ENCODE data around the gene ZSWIM7.

Gene ZSWIM7, protein sequence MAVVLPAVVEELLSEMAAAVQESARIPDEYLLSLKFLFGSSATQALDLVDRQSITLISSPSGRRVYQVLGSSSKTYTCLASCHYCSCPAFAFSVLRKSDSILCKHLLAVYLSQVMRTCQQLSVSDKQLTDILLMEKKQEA
- 28.8 to 30.5 reads per million in 2 donors for total RNA-seq

DNA sequence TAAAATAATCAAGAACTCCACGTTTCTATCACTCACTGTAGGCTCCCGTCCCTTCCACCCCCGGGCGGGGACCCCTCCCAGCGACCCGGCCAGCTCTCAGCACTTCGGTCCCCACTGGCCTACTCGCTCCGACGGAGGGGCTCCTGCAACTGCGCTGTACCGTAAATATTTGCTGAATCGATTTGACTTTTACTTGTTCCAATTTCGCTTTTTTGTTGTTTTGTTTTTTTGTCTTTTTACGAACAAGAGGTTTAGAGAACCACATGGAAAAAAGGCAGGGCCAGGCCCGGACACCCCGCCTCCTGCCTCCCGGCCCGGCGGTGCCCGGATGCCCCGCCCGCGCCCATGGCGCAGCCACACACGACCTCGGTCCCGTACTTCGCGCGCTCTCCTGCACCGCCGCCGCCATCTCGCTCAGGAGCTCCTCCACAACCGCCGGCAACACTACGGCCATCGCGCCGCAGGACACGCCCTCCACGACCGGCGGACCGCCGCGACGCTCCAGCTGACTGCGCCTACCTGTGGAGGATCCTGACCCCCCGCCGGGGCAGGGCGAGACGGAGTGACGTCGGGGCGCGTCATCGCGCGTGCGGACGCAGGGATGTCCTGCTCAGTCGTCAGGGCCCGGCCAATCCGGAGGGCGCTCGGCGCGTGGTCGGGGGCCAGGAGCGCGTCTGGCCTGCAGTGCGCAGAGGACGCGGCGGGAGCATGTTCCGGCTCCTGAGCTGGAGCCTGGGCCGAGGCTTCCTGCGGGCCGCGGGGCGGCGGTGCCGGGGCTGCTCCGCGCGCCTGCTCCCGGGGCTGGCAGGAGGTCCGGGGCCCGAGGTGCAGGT, at the start of gene ZSWIM7, which contains the start of gene TTC19:
TSS of gene ZSWIM7 (minus strand) at position 564 of the 833 bp plus-strand sequence. CDS start at position 454, 110 bp downstream.
TSS of gene TTC19 (plus strand) at position 684 of the 833 bp plus-strand sequence. CDS start at position 709, 25 bp downstream.
- peak; percentile 97 for DNase-seq

DNA sequence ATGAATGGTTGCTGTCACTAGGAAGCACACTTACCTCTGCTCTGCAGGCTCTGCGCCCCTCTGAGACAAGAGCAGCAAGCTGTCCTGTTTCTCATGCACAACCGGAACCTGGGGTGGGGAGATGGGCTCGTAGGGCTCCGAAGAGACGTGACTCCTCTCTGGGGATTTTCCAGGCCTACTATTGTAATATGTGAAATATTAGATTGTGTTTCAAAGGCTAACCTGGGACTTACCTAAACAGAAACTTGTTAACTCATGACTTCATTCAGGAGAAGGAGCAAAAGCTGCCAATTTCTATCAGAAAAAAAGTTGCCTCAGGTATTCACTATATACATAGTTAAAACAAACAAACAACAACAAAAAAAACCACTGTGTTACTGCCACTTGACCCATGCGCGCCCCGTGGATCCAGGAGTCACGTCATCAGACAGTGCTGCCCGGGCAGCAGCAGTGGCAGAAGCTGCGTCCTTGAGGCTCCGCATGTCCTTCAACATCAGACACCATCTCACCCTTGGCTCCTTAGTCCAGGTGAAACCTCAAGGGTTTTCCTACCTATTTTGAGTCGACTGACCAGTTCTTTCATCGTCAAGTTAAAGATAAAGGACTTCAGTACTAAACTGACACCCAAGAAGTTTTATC, 49.4 kb upstream of the ZSWIM7 start:
- no peak for DNase-seq

DNA sequence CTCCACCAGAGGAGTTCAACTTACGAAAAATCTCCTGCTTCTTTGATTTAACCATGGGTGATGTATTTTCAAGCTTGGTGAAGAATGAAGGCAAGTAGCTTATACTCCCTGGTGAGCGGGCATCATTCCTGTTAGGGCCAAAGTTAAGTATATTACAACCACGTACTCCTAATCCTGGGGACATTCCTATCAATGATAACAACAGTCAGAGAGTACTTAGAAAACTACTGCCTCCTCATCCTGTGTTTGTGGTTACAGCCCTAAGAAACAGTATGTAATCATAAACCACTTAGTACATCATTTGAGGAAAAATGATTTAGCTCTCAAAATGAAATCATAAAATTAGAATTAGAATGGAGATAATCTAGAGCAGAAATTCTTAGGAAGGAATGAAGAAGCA, 47.5 kb upstream of the ZSWIM7 start:
- DNase-seq = no peak

DNA sequence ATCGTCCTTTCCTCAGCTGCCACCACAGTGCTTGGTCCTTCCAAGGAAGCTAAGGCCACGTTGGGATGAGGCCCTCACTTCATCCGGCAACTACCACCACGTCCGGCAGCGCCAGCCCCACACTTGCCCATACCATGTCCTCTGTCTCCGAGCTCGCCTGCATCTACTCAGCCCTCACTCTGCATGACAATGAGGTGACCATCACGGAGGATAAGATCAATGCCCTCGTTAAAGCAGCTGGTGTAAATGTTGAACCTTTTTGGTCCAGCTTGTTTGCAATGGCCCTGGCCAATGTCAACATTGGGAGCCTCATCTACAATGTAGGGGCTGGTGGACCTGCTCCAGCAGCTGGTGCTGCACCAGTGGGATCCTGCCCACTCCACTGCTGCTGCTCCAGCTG, 45.0 kb upstream of the ZSWIM7 start:
- DNase-seq = no peak

DNA sequence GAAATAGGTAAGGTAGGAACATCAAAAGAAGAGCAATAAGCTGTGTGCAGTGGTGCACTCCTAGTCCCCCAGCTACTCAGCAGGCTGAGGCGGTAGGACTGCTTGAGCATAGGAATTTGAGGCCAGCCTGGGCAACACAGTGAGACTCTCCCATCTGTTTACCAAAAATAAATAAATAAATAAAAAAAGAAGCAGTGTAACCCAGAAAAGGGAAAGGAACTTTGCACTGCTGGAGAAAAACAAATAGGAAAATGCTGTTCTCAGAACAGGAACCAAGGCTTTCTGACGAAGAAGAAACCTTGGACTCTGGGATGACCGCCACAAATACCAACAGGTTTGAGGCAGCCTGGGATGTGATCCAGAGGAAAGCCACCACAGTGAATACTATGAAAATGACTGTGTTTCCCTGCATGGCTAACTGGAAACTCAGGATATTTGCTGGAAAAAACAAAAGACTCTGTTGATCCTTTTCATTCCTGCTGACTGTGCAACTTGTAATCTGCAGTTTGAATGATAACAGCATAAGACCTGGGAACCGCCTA, 41.3 kb upstream of the ZSWIM7 start:
- DNase-seq = no peak

DNA sequence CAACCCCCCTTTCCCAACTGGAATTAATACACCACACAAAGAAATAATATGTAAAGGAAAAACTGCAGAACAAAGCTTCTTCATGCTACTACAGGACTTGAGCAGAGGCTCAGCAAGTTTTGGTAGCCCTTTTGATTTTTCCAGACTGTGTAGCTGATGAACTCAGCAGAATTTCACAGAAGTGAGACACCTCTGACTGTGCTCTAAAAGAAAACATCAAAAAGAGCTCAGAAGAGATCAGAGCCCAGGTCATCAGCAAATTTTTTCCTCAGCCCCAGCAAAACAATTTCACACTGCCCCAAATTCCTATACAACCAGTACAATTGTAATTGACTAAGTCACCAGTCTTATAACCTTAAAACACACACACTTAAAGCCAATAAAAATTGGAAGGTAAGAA, 38.1 kb upstream of the ZSWIM7 start:
- DNase-seq = no peak

DNA sequence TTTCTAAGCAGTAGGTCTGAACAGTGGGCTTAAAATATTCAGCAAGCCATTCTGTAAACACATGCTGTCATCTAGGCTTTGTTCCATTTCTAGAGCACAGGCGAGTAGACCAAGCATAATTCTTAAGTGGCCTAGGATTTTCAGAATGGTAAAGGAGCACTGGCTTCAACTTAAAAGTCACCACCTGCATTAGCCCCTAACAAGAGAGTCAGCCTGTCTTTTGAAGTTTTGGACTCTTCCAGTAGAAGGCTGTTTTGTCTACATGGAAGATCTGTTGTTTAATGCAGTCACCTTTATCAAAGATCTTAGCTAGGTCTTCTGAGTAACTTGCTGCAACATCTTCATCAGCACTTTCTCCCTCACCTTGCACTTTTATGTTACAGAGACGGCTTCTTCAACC, 36.8 kb upstream of the ZSWIM7 start:
- no peak for DNase-seq

DNA sequence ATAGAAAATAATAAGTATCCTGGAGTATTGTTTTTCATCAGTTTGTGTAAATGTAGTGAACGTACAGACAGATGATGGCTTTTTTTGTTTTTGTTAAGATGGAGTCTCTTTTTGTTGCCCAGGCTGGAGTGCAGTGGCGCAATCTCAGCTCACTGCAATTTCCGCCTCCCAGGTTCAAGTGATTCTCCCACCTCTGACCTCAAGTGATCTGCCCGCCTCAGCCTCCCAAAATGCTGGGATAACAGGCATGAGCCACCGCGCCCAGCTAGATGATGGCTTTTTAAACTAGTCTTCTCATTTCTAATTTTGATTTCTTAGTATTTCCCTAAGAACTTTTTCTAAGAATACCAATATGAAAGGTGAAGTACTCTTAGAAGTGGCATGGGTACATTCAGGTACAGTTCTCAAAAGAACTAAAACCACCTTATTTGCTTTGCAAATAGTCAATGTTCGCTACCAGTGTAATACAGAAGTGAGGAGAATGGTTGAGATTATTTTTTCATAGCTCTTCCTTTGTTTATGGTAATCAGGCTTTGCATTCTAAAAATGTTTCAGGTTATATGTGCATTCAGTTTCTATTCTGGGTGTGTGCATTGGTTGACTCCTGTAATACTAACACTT, 34.3 kb upstream of the ZSWIM7 start:
- no peak for DNase-seq

DNA sequence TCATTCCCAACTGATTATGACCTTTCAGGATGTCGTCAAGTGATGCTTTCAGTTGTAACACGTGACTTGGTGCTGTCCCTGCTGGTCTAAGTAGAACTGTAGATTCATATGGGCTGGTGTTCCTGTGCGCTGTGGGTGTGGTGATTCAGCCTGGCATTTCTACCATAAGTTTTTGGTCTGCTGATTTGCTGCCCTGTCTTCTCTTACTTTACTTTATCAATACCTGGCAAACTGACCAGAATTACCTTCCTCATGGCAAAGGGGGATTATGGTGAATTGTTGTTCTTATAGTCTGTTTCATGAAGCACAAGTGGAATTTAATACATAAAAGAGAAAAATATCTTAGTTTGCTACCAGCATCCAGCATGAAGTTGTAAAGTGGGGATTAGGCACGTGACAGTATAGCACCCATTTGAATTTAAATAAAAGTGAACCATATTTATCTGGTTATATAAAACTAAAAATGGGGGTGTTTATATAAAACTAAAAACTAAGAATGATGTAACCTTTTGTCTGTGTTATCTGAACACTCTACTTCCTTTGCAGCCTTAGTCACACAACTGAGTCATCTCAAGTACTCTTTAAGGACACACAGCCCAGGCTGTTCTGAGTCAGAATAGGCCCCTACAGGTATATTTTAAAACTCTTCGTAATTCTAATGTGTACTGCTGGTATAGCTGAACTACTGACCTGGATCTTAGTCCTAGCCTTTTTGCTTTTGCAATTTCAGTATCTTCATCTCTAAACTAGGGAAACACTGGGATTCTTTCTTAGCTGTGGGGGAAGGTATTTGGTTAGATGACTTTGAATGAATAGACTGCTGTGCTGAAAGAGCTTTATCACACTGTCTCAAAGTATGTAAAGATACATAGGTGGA, 28.4 kb upstream of the ZSWIM7 start:
- no peak for DNase-seq

DNA sequence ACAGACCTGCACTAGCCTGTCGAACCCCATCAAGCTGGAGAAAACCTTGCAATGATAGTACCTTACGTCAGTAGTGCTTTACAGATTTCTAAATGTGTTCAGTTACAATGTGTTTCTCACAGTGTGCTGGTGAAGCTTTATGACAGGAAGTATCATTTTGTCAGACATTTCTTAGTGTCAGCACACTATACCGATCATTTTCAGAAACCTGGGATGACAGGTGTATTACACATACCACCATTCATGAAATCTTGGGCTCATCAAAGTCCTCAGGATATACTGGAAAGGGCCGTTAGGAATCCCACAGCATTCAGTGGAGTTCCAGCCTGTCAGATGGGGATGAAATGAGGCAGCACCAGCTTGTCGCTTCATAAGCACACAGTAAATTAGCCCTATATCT, 27.4 kb upstream of the ZSWIM7 start:
- DNase-seq = no peak

DNA sequence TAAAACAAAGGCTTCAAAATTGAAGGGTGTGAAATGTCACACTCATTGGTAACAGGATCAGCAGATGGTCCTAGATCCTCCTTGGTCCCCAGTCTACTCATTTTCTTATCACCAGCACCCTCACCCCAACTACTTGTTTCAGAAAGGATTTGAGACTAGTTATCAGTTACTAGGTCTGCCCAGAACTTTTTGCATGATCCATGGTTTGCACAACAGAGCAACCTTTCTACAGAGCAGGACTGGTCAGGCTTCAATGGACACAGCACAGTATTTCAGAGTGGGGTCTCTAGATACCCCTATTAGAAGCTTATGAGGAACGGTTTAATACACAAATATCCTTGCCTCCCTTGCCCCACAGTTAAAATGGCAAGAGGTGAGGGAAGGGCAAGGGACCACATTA, 25.7 kb upstream of the ZSWIM7 start:
- no peak for DNase-seq

DNA sequence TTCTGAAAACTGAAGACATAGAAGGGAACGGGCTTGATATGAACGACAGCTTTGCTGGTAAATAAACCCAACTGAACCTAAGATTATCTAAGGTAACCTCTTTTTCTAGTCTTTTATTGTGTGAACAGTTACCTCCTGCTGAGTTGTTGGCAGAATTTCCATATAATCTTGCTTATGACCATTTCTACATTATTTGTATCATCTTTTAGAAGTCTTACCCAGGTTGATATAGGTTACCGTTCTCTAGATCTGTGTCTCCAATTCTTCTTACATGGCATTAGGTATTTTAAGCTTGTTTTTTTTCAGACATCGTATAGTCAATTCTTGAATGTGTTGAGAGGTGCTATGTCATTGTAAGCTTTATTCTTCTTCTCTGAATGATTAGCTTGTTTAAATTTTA, 24.4 kb upstream of the ZSWIM7 start:
- no peak for DNase-seq

DNA sequence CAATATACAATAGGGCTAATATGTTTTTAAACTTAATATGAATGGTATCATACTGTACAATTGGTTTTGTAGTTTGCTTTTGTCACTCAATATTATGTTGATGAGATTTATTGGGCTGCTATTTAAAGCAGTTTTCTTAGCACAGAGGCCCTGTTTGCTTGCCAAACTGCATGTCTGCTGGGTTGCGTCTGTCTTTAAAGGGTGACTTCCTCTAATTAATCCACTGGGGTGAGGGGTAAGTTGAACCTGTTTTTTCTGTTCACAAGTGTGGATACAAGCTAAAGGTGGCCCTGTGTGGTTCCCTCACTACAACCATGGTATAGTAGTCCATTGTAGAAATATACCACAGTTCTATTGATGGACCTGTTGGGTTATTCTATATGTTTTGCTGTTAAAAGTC, 19.8 kb upstream of the ZSWIM7 start:
- DNase-seq = no peak

DNA sequence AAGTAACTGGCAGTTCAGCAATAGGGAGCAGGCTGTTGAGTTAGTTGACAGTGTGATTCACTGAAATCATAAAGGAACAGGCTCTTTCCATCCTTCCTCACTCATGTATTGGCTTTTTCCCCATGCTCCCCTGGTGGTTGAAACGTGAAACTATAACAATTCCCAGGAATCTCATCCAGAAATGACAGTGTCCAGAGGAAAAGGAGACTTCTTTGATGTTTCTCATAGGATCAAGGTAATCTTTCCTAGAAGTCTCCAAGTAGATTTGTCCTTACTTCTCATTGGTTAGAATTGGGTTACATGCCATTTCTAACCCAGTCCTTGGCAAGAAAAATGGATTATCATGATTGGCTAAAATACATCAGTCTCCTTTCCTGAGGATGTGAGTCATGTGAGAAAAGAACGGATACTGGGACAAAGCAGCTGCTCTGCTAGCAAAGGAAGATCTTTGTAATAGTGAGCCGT, 14.5 kb upstream of the ZSWIM7 start:
- no peak for DNase-seq

DNA sequence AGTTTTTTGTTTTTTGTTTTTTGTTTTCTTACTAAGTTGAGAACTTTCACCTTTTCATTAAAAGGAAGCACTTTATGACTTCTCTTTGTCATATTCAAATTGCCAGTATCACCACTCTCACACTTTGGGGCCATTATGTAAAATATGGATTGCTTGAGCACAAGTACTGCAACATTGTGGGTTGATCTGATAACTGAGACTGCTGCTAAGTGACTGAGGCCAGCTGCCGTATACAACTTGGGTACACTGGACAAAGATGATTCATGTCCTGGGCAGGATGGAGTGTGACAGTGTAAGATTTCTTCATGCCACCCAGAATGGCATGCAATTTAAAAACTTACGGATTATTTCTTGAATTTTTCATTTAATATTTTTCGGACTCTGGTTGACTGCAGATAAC, 7.9 kb upstream of the ZSWIM7 start:
- no peak for DNase-seq

DNA sequence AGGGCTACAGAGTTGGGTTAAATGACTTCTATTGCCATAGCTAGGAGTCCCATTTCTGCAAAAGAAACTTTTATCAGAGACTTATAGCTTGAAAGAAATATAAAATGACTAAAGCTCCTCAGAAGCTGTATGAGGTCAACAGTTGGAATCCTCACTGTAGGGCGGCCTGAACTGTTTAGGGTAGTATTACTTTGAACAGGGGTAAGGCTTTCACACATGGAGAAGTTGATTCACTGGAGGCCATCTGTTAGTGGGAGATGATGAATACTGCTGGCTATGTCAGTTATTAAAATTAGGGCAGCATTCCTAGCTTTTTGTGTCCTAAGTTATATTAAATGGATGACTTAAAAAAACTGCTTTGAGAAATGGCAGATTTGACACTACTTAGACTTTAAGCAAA, 6.1 kb upstream of the ZSWIM7 start:
- no peak for DNase-seq

DNA sequence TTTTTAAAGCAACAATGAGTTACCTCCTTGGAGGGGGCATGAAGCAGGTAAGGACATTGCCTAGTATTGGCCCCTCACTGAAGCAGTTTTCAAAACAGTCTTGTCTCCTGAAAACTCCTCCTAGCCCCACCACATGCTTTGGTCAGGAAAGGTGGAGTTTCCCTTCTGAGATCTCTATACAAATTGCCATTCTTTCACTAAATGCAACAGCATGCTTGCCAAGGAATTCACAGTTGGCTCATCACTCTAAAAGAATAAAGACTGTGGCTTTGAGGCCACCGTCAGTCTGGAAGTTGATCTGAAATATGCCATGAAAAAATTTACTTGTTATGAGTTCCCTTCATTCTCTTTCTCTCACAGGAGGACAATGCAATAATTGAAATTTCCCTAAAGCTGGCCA, 4.3 kb upstream of the ZSWIM7 start:
- DNase-seq = no peak

DNA sequence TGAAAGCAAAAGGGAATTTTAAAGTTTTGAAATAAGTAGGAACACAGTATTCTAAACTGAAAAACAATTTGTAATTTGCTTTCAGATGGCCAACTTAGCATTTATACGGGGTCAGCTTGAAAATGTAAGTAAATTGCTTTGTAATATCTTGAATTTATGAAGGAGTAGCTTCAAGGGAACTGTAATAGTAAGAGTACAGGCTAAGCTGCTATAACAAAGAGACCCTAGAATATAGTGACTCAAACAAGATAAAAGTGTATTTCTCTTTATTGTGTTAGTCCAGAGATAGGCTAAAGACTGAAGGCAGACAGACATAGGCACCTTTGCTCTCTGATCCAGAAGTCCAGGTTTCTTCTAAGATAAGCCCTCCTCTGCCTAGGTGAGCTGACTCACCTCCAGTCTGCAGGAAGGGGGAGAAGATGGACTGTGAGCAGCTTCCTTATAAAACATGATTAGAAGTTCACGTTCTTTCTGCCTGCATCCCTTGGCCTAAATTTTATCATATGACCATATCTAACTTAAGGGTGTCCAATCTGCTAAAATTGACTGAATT, 3.3 kb upstream of the ZSWIM7 start:
- no peak for DNase-seq

DNA sequence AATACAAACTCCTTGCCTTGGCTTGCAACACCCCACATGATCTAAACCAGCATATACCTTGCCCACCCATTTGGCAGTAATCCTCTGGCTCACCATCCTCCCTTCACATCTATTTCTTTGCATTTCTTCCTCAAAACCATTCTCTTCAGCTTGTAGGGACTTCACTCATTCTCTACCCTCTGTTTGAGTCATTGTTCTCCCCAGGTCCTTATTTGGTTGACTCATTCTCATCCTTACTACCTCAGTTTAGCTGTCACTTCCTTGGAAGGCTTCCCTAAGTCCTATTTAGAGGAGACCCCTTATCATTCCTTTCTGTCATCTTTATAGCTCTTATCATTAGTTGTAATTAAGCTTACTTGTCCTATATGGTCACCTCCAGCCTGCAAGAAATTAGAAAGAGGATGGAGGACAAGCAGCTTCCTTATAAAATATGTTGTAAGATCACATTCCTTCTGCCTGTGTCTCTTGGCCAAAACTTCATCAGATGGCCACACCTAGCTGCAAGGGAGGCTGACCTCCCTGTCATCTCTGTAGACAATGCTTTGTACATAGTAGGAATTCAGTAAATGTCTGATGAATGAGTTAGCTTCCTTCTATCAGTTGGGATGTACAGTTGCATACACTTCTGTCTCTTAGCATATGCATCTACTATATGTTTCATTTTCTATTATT, 1.9 kb upstream of the ZSWIM7 start:
- DNase-seq = no peak

DNA sequence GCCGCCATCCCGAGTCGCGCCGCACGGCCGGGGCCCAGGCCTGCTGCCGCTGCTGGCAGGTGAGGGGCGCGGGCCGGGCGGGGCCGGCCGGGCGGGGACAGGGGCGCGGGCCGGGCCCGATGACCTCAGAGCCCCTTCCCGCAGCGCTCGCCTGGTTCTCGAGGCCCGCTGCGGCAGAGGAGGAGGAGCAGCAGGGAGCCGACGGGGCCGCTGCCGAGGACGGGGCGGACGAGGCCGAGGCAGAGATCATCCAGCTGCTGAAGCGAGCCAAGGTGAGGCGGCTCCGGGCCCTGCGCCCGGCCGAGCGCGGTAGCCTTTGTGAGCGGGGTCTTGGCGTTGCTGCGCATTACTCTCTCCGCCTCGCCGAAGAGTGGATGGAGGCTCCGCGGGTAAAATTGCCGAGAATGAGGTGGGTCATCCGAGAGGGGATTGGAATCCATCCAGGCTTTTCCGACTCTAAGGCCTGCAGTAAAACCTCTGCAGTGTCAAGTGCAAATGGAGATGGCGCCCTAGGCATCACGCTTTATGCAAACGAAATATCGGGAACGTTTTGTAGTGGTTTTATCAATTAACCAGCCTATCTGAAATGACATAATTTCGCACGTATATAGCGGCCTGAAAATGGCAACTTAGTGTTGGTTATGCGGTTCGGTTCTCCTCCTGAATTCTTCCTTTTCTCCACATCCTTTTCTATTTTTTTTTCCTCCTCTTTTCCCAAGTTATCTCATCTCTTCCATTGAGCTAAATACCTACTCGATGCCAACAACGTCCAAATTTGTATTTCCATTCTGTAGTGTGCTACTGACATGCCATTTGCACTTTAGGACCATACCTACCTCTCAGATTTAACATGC, 697 bp upstream of the ZSWIM7 start:
- DNase-seq = peak; percentile 54

Measured in activated gamma-delta T cell (primary cell).